ENCODE results near the gene CCL5.

- TF ChIP-seq EP300 (IDR thresholded peaks at IDR 0.05): no peak
- no peak for TF ChIP-seq CTCF (IDR thresholded peaks at IDR 0.05)
These were observed 7.8 kb downstream of the CCL5 start for GRCh38 chr17:35872196-35872980.

Data from sigmoid colon (tissue), 4 donors.